NCI-H128 (cell line): Measurements from ENCODE around the gene RTN4RL1.

ENCODE experiments used
- DNase-seq: peaks from one replicate; lab custom pipeline; 2025; ENCODE audit not compliant: unreplicated experiment; lab: John Stamatoyannopoulos, UW

The RTN4RL1 gene

GRCh38 chr17:1949754-1950153 lies 75.4 kb downstream of the RTN4RL1 start:
- no peak for DNase-seq

GRCh38 chr17:1948517-1948825 lies 76.7 kb downstream of the RTN4RL1 start:
- no peak for DNase-seq

- no peak for DNase-seq
Observed at GRCh38 chr17:1947743-1948516, 77.2 kb downstream of the RTN4RL1 start.

GRCh38 chr17:1947229-1947742 lies 77.8 kb downstream of the RTN4RL1 start:
- no peak for DNase-seq

GRCh38 chr17:1946021-1946932 lies 78.9 kb downstream of the RTN4RL1 start:
- DNase-seq, result no peak

- no peak for DNase-seq
Observed at GRCh38 chr17:1945621-1946020, 79.5 kb downstream of the RTN4RL1 start.

- DNase-seq, result no peak
Observed at GRCh38 chr17:1943436-1943831, 81.7 kb downstream of the RTN4RL1 start.

GRCh38 chr17:1942666-1943435 lies 82.3 kb downstream of the RTN4RL1 start:
- DNase-seq, result no peak

GRCh38 chr17:1942066-1942365 lies 83.1 kb downstream of the RTN4RL1 start:
- DNase-seq, result no peak

- no peak for DNase-seq
Observed at GRCh38 chr17:1941272-1942065, 83.7 kb downstream of the RTN4RL1 start.

GRCh38 chr17:1940810-1941185 lies 84.3 kb downstream of the RTN4RL1 start:
- no peak for DNase-seq

GRCh38 chr17:1939981-1940809 lies 84.9 kb downstream of the RTN4RL1 start:
- no peak for DNase-seq

- no peak for DNase-seq
Observed at GRCh38 chr17:1937461-1937860, 87.7 kb downstream of the RTN4RL1 start.

GRCh38 chr17:1936766-1937165 lies 88.4 kb downstream of the RTN4RL1 start:
- no peak for DNase-seq

- no peak for DNase-seq
Observed at GRCh38 chr17:1934901-1935300, 90.2 kb downstream of the RTN4RL1 start.

GRCh38 chr17:1933875-1934715 lies 91.0 kb downstream of the RTN4RL1 start:
- DNase-seq, result no peak

- DNase-seq, result peak; percentile 58
Observed at GRCh38 chr17:1931844-1932579, 93.1 kb downstream of the RTN4RL1 start.

- DNase-seq, result no peak
Observed at GRCh38 chr17:1930337-1930645, 94.8 kb downstream of the RTN4RL1 start.
